H9 (cell line): ENCODE data around the gene WASF3. TPM values are rescaled to one million over a fixed set of nuclear protein-coding genes. Genes with fewer than 3 reads are reported as not detected.

Experiments
- DNase-seq: peaks from one replicate; pipeline ENCODE4 v3.0.0-alpha.2; 2017
- H2AFZ ChIP-seq: one replicate; pipeline ENCODE4 v1.6.1; 2013; ENCODE audit warnings: mild to moderate bottlenecking, low read length, control low read depth, moderate library complexity
- H2AK5ac ChIP-seq: 2 replicates; pipeline ENCODE4 v1.6.1; 2013; ENCODE audit warnings: low read length, control low read depth, mixed read lengths; ENCODE audit not compliant: insufficient read length
- H2BK120ac ChIP-seq: one replicate; pipeline ENCODE4 v1.6.1; 2013; ENCODE audit warnings: low read depth, mild to moderate bottlenecking, low read length, control low read depth, inconsistent platforms; ENCODE audit not compliant: poor library complexity, severe bottlenecking
- H2BK12ac ChIP-seq: 2 replicates; pipeline ENCODE4 v1.6.1; 2013; ENCODE audit warnings: low read length, control low read depth, mixed read lengths, low read depth; ENCODE audit not compliant: insufficient read length
- H2BK15ac ChIP-seq: 2 replicates; pipeline ENCODE4 v1.6.1; 2013; ENCODE audit warnings: low read depth, low read length, control low read depth
- H2BK20ac ChIP-seq: one replicate; pipeline ENCODE4 v1.6.1; 2013; ENCODE audit warnings: low read depth, mild to moderate bottlenecking, low read length, control low read depth, inconsistent platforms; ENCODE audit not compliant: poor library complexity, severe bottlenecking
- H2BK5ac ChIP-seq: 2 replicates; pipeline ENCODE4 v1.6.1; 2013; ENCODE audit warnings: low read length, control low read depth, mixed read lengths; ENCODE audit not compliant: insufficient read length
- H3K14ac ChIP-seq: 2 replicates; pipeline ENCODE4 v1.6.1; 2013; ENCODE audit warnings: low read length, control low read depth; ENCODE audit not compliant: insufficient read depth
- H3K18ac ChIP-seq: 2 replicates; pipeline ENCODE4 v1.6.1; 2013; ENCODE audit warnings: low read depth, mild to moderate bottlenecking, mixed read lengths, low read length, control low read depth; ENCODE audit not compliant: insufficient read length
- H3K23ac ChIP-seq: 2 replicates; pipeline ENCODE4 v1.6.1; 2013; ENCODE audit warnings: low read length, control low read depth, mixed read lengths, low read depth; ENCODE audit not compliant: insufficient read length
- H3K23me2 ChIP-seq: 2 replicates; pipeline ENCODE4 v1.6.1; 2013; ENCODE audit warnings: low read depth, mild to moderate bottlenecking, mixed read lengths, low read length, control low read depth; ENCODE audit not compliant: insufficient read length, poor library complexity, severe bottlenecking
- H3K27ac ChIP-seq: 2 replicates; pipeline ENCODE4 v1.5.1; 2013; ENCODE audit warnings: low read length, control low read depth, mixed read lengths, low read depth; ENCODE audit not compliant: insufficient read length
- H3K27me3 ChIP-seq: 2 replicates; pipeline ENCODE4 v1.6.1; 2013; ENCODE audit warnings: low read length, control low read depth, inconsistent platforms; ENCODE audit not compliant: insufficient read depth
- H3K4ac ChIP-seq: 2 replicates; pipeline ENCODE4 v1.6.1; 2013; ENCODE audit warnings: low read depth, mild to moderate bottlenecking, control low read depth, inconsistent platforms, low read length, moderate library complexity
- H3K4me1 ChIP-seq: 2 replicates; pipeline ENCODE4 v1.6.1; 2013; ENCODE audit warnings: low read length, control low read depth, inconsistent platforms; ENCODE audit not compliant: insufficient read depth
- H3K4me2 ChIP-seq: 2 replicates; pipeline ENCODE4 v1.6.1; 2013; ENCODE audit warnings: low read length, control low read depth, mixed read lengths; ENCODE audit not compliant: insufficient read length, insufficient read depth
- H3K56ac ChIP-seq: 2 replicates; pipeline ENCODE4 v1.6.1; 2013; ENCODE audit warnings: low read depth, mild to moderate bottlenecking, mixed read lengths, low read length, control low read depth; ENCODE audit not compliant: insufficient read length
- H3K79me1 ChIP-seq: 2 replicates; pipeline ENCODE4 v1.6.1; 2013; ENCODE audit warnings: low read depth, mild to moderate bottlenecking, moderate library complexity, low read length, control low read depth, inconsistent platforms; ENCODE audit not compliant: insufficient read depth, poor library complexity, severe bottlenecking
- H3K79me2 ChIP-seq: 2 replicates; pipeline ENCODE4 v1.6.1; 2013; ENCODE audit warnings: low read length, control low read depth, inconsistent platforms; ENCODE audit not compliant: insufficient read depth
- H3K9ac ChIP-seq: 2 replicates; pipeline ENCODE4 v1.6.1; 2013; ENCODE audit warnings: low read length, control low read depth, mixed read lengths; ENCODE audit not compliant: insufficient read length; ENCODE audit errors: extremely low read depth
- H3K9me3 ChIP-seq: one replicate; pipeline ENCODE4 v1.6.1; 2013; ENCODE audit warnings: low read depth, low read length, inconsistent platforms; ENCODE audit not compliant: control insufficient read depth
- H3T11ph ChIP-seq: one replicate; pipeline ENCODE4 v1.6.1; 2013; ENCODE audit warnings: mild to moderate bottlenecking, low read length, control low read depth, inconsistent platforms
- H4K20me1 ChIP-seq: one replicate; pipeline ENCODE4 v1.6.1; 2013; ENCODE audit not compliant: control insufficient read depth, insufficient read length, insufficient read depth
- H4K5ac ChIP-seq: 2 replicates; pipeline ENCODE4 v1.6.1; 2013; ENCODE audit warnings: low read depth, mild to moderate bottlenecking, mixed read lengths, low read length, control low read depth; ENCODE audit not compliant: insufficient read length
- H4K8ac ChIP-seq: replicated peaks from 2 replicates; pipeline ENCODE4 v1.6.1; 2013; ENCODE audit warnings: low read length, control low read depth, mixed read lengths, low read depth; ENCODE audit not compliant: insufficient read length
- H4K91ac ChIP-seq: 2 replicates; pipeline ENCODE4 v1.6.1; 2013; ENCODE audit warnings: low read depth, mild to moderate bottlenecking, moderate library complexity, mixed read lengths, low read length, control low read depth; ENCODE audit not compliant: insufficient read length
- H3K27ac Mint-ChIP-seq, 3 experiments: 2 replicates in 2 of 3; 3 replicates in 1 of 3; pipeline ENCODE4 v1.8.0; 2020 to 2021; ENCODE audit warnings: mixed read lengths in 3 of 3, mild to moderate bottlenecking in 1 of 3, moderate library complexity in 1 of 3
- H3K27me3 Mint-ChIP-seq: 2 replicates; pipeline ENCODE4 v1.8.0; 2021; ENCODE audit warnings: low read depth, mild to moderate bottlenecking, moderate library complexity, mixed read lengths
- H3K36me3 Mint-ChIP-seq, 3 experiments: 2 replicates in 2 of 3; 3 replicates in 1 of 3; pipeline ENCODE4 v1.8.0; 2020 to 2021; ENCODE audit warnings: low read depth in 3 of 3, mixed read lengths in 3 of 3; ENCODE audit not compliant: insufficient read depth in 1 of 3
- H3K4me1 Mint-ChIP-seq, 2 experiments: 2 replicates each; pipeline ENCODE4 v1.8.0; 2020; ENCODE audit warnings: mixed read lengths in 2 of 2
- H3K4me3 Mint-ChIP-seq, 2 experiments: 2 replicates in 1 of 2; 3 replicates in 1 of 2; pipeline ENCODE4 v1.8.0; 2020 to 2021; ENCODE audit warnings: mild to moderate bottlenecking in 2 of 2, mixed read lengths in 2 of 2, moderate library complexity in 1 of 2
- H3K9me3 Mint-ChIP-seq, 2 experiments: 2 replicates in 1 of 2; 3 replicates in 1 of 2; pipeline ENCODE4 v1.8.0; 2020; ENCODE audit warnings: mild to moderate bottlenecking in 2 of 2, mixed read lengths in 2 of 2, moderate library complexity in 1 of 2
- WGBS: extraction: QIAGEN DNeasy Blood & Tissue Kit; methylation state at CpG from one replicate; pipeline ENCODE4 v1.1.7; 2013; ENCODE audit warnings: missing lambda C conversion rate, low lambda C conversion rate, mixed read lengths; ENCODE audit not compliant: insufficient read length; ENCODE audit errors: extremely low coverage; 5-methylcytosine and 5-hydroxymethylcytosine counted together
- total RNA-seq: library from RNA; stranded (reverse); gene quantifications from 2 replicates; pipeline ENCODE4 v1.2.1, GENCODE V29; 2021
- TF ChIP-seq, protein P1 (sequence below): fragments of 200-600 bp; sonication (generic); conservative IDR thresholded peaks from 3 replicates; pipeline ENCODE4 v1.8.0; 2021; ENCODE audit warnings: antibody characterized with exemption, mild to moderate bottlenecking

WASF3 gene
- total RNA-seq, 1 experiment from 2014 or later, result 22.2 TPM

DNA sequence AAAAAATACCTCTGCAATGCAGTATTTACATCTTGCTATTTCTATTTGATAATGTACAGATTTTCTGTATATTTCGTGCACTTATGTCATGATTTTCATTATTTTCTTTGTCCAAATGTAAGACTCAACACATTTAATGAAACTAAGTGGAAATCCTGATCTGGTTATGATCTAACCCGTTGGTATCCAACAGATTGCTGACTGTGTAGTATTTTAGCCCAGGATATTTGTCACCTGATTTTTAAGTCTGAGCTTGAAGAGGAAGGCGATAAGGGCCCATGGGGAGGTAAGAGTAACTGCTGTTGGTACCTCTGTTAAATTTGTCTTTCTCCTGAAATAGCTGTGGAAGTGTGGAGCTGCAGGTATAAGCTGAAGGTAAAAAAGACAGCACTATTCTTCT is 45.3 kb downstream of the WASF3 start:
- Histone ChIP-seq H4K91ac (no peak overlapping the region), H2BK20ac (no peak overlapping the region), H2BK120ac (no peak overlapping the region), H3K79me1 (peaks cover 3% of the 10 kb centered on the region), H3K27ac (no peak overlapping the region), H3K4me1 (peaks cover 3% of the 10 kb centered on the region; the same call in 1 of the 2 replicates), H3K18ac (no peak overlapping the region), H3K4ac (no peak overlapping the region), H3K27me3 (no peaks in the 10 kb centered on the region), H3K23ac (no peak overlapping the region), H2AK5ac (no peak overlapping the region), H3K4me2 (no peak overlapping the region), H3K9ac (no peak overlapping the region), H3T11ph (no peak overlapping the region), H4K20me1 (no peaks in the 10 kb centered on the region), H3K79me2 (peaks cover 2% of the 10 kb centered on the region; the same call in 1 of the 2 replicates), H3K56ac (no peak overlapping the region), H3K9me3 (no peaks in the 10 kb centered on the region), H2AFZ (no peak overlapping the region), H3K14ac (no peak overlapping the region), H2BK12ac (no peak overlapping the region), H4K5ac (no peak overlapping the region), H2BK15ac (no peak overlapping the region), H3K23me2 (no peaks in the 10 kb centered on the region), H4K8ac (no peak overlapping the region), H2BK5ac (no peak overlapping the region)
- no peak for DNase-seq
- TF ChIP-seq, protein P1, sequence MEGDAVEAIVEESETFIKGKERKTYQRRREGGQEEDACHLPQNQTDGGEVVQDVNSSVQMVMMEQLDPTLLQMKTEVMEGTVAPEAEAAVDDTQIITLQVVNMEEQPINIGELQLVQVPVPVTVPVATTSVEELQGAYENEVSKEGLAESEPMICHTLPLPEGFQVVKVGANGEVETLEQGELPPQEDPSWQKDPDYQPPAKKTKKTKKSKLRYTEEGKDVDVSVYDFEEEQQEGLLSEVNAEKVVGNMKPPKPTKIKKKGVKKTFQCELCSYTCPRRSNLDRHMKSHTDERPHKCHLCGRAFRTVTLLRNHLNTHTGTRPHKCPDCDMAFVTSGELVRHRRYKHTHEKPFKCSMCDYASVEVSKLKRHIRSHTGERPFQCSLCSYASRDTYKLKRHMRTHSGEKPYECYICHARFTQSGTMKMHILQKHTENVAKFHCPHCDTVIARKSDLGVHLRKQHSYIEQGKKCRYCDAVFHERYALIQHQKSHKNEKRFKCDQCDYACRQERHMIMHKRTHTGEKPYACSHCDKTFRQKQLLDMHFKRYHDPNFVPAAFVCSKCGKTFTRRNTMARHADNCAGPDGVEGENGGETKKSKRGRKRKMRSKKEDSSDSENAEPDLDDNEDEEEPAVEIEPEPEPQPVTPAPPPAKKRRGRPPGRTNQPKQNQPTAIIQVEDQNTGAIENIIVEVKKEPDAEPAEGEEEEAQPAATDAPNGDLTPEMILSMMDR, result no peak
- Mint-ChIP-seq H3K36me3 (no peaks in the 10 kb centered on the region), H3K9me3 (no peaks in the 10 kb centered on the region; a peak in 1 of 5 replicates), H3K4me3 (no peak overlapping the region), H3K4me1 (peaks cover 21 to 23% of the 10 kb centered on the region in 2 experiments), H3K27me3 (no peaks in the 10 kb centered on the region), H3K27ac (no peak overlapping the region)
- no CpG with 5 or more reads among the region's 3 CpGs for WGBS
